ENCODE measurements around the gene TXNIP. TPM values are rescaled to one million over a fixed set of nuclear protein-coding genes. Genes with fewer than 3 reads are reported as not detected.

TXNIP gene
- total RNA-seq, 2 donors from 2014 or later: 567 to 927 TPM

DNA sequence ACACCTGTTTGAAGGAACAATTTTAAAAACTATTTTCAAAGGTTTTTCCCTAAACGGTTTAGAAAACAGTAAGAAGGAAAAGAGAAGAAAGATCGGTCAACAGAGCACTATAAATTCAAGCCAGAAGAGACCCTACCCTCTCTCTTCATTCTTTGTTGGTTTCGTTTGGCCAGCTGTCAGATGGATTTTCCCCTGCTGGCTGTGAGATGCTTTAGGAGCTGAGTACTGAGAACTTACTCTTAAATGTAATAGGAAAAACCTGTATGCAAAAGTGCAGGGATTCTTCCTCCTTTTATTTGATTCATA is 1.3 kb upstream of the TXNIP start:
- Mint-ChIP-seq H3K36me3 (ENCODE audit: low read depth) (peaks cover 24% of the 10 kb centered on the region), H3K27me3 (no peaks in the 10 kb centered on the region), H3K4me3 (peak overlapping the region; percentile 99), H3K27ac (peak overlapping the region; percentile 97), H3K4me1 (peaks cover 63% of the 10 kb centered on the region)
- H3K9me3 ChIP-seq (ENCODE audit: control insufficient read depth, low read length, poor library complexity, severe bottlenecking): no peaks in the 10 kb centered on the region
- no peak for DNase-seq
- no peak for ATAC-seq

DNA sequence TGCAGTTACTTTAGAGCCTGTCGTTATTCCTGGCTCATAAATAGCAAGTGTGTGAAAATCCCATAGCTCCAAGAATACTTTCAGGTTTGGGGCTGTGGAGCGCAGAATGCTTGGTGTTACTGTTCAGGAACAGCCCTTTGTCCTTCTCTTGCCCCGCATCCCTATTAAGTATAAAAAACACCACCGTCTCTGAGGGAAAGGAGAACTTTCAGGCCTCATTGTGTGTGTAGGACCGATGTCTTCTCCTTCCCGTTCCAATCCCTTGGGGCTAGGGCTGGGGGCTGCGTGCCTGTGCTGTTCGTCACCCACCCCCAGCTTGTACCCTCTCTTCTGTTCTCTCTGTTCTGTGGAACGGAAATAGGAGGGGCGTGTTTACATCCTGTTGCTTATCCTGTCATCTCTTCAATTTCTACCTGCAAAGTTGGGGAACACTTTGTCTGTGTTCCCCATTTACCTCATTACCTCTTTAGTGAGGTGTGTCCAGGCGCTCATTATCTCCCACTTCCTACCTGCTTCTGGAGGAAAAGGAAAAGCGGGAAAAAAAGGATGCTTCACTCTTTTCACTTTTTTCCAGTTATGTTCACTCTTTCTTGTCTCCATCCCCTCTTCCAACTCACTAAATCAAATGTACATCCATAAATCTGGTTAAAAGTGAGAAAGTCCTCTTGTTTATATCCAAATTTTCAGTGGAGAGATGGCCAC is 788 bp upstream of the TXNIP start:
- peak in 2 of 3 donors; percentile 21 to 46 for DNase-seq
- Mint-ChIP-seq H3K36me3 (ENCODE audit: low read depth) (peaks cover 25% of the 10 kb centered on the region), H3K4me1 (peaks cover 66% of the 10 kb centered on the region), H3K4me3 (peak overlapping the region; percentile 99), H3K27me3 (no peaks in the 10 kb centered on the region), H3K27ac (peak overlapping the region; percentile 97)
- no peaks in the 10 kb centered on the region for H3K9me3 ChIP-seq (ENCODE audit: control insufficient read depth, low read length, poor library complexity, severe bottlenecking)
- ATAC-seq: peak; percentile 65

DNA sequence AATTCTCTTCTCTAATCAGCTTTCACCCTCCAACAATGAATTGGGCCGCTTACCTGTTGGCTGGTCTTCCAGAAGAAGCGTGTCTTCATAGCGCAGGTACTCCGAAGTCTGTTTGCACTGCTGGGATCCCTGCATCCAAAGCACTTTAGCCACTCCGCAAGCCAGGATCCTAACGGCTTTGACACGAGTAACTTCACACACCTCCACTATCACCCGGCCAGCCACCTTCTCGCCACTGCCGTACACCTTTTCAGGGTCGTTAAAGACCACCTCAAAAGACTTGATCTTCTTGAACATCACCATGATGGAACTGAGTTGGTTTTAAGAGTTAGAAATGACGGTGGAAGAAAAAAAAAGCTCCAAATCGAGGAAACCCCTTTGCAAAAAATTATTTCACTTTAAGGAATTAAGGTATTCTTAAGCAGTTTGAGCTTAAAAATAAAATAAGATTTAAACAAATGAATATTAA is 381 bp downstream of the TXNIP start:
- no peaks in the 10 kb centered on the region for H3K27me3 Mint-ChIP-seq
- ATAC-seq: no peak
- H3K27ac Mint-ChIP-seq: peak overlapping the region; percentile 97
- H3K9me3 ChIP-seq (ENCODE audit: control insufficient read depth, low read length, poor library complexity, severe bottlenecking): no peaks in the 10 kb centered on the region
- DNase-seq: no peak
- peaks cover 65% of the 10 kb centered on the region for H3K4me1 Mint-ChIP-seq
- H3K36me3 Mint-ChIP-seq (ENCODE audit: low read depth): peaks cover 25% of the 10 kb centered on the region
- peak overlapping the region; percentile 99 for H3K4me3 Mint-ChIP-seq

DNA sequence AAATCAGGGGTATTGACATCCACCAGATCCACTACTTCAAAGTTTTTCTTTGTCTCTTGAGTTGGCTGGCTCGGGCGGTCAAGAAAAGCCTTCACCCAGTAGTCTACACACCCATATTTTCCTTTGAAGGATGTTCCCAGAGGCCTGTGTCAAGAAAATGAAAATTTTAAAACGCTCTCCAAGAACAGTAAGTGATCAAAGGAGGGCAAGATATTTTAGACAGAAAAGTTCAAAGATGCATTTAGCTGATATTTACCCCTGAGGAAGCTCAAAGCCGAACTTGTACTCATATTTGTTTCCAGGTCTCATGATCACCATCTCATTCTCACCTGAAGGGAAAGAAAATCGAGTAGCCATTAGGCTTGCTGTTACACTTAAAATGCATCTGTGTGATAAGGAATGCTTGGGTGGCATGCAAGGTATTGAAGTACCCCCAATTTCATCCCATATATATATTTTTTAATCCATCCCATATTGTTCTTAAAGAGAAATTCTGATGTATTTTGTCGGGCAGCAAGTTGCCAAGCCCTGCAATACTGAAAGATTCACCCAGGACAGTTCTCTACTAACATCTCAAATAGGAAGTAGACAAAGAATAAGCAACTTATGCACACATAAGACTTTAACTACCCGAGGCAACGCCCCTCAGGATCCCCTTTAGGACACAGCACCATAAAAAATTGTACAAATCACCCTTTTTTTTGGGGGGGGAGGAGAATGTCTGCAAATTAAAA is 1.1 kb downstream of the TXNIP start:
- peaks cover 25% of the 10 kb centered on the region for H3K36me3 Mint-ChIP-seq (ENCODE audit: low read depth)
- peak overlapping the region; percentile 97 for H3K27ac Mint-ChIP-seq
- H3K27me3 Mint-ChIP-seq: no peaks in the 10 kb centered on the region
- H3K4me1 Mint-ChIP-seq: peaks cover 67% of the 10 kb centered on the region
- no peak for DNase-seq
- no peak for ATAC-seq
- H3K9me3 ChIP-seq (ENCODE audit: control insufficient read depth, low read length, poor library complexity, severe bottlenecking): no peaks in the 10 kb centered on the region
- H3K4me3 Mint-ChIP-seq: peak overlapping the region; percentile 99

DNA sequence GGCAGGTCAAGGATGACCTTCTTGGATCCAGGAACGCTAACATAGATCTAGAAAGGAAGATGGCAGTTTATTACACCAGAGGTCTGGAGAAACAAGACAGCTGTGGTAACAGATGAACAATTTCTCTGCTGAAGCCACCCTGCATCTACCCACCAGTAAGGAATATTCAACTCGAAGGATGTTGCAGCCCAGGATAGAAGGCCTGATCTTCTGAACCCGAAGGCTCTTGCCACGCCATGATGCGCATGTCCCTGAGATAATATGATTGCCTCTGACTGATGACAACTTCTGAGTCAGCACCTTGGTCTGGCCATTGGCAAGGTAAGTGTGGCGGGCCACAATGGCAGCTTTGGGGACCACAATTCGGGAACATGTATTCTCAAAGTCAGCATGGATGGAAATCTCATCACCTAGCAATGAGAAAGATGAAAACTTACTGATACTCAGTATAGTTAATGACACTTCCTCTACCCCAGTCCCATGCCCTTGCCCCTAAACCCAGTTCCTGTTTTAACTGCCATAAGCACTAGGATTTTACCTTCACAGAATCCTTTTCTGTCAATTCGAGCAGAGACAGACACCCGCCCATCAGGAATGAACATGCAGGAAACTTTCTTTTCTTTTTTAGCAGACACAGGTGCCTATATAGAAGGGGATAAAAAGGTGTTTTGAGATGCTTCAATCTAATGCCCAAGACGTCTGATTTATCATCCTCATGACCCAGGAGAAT is 1.8 kb downstream of the TXNIP start:
- Mint-ChIP-seq H3K27ac (peak overlapping the region; percentile 97), H3K36me3 (ENCODE audit: low read depth) (peaks cover 25% of the 10 kb centered on the region), H3K27me3 (no peaks in the 10 kb centered on the region), H3K4me1 (peaks cover 63% of the 10 kb centered on the region), H3K4me3 (peak overlapping the region; percentile 99)
- ATAC-seq (no peak), DNase-seq (no peak)
- no peaks in the 10 kb centered on the region for H3K9me3 ChIP-seq (ENCODE audit: control insufficient read depth, low read length, poor library complexity, severe bottlenecking)

DNA sequence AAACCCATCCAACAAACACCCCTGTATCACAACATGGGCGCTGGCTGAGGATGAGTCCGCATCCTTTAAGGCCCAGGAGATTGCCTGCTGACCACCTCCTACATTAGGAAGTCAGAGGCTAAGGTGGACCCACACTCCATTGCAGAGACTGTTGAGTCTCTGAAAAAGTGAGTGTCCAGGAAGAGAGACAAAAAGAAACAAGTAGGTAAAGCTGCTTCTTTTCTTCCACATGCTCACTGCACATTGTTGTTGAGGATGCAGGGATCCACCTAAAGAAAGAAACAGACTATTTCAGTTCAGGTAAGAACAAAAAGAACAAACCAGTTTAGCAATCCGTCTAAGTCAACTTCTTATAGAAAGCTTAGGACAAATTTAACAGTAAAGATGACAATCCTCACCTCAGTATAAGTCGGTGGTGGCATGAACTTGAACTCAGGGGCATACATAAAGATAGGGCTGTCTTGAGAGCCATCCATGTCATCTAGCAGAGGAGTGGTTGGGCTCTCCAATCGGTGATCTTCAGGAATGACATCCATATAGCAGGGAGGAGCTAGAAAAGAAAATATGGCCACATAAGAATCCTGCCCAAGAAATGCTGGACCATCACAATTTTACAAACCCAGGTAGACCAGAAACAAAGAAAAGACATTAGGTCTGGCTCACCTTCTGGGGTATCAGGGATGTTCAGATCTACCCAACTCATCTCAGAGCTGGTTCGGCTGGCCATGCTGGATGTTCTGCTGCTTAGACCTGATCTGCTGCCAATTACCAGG is 2.6 kb downstream of the TXNIP start:
- no peak for DNase-seq
- H3K4me3 Mint-ChIP-seq: peak overlapping the region; percentile 99
- no peak for ATAC-seq
- peaks cover 62% of the 10 kb centered on the region for H3K4me1 Mint-ChIP-seq
- H3K9me3 ChIP-seq (ENCODE audit: control insufficient read depth, low read length, poor library complexity, severe bottlenecking): no peaks in the 10 kb centered on the region
- peak overlapping the region; percentile 97 for H3K27ac Mint-ChIP-seq
- peaks cover 25% of the 10 kb centered on the region for H3K36me3 Mint-ChIP-seq (ENCODE audit: low read depth)
- no peaks in the 10 kb centered on the region for H3K27me3 Mint-ChIP-seq

DNA sequence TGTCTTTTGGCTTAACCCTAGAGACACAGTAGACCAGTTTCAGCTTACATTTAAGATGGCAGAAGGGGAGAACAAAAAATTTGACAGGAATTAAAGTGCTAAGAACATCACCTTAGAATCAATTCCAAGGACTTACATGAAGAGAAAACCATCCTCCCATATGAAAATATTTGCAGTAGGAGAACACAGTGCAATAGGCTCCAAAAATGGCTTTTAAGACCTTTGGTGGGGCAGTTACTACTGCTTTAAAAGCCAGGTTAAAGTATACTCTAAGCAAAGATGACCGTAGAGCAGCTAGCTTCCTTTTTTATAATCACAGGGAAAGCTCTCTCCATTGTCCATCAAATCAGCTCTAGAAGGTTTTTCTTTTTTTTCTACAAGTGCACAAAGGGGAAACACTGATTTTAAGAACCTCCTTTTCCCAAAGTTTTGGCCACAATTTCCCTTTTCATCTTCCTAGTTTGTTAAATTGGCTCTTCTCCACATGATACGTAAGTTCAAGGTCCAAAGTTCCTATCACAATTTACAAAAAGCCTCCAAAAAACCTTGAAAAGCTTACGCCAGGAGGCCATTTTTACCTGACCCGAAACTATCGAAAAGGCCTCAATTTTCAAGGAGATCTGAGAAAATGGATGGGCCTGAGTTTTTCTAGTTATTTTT is 3.3 kb downstream of the TXNIP start:
- H3K4me3 Mint-ChIP-seq: peak overlapping the region; percentile 99
- no peaks in the 10 kb centered on the region for H3K9me3 ChIP-seq (ENCODE audit: control insufficient read depth, low read length, poor library complexity, severe bottlenecking)
- H3K4me1 Mint-ChIP-seq: peaks cover 62% of the 10 kb centered on the region
- peaks cover 25% of the 10 kb centered on the region for H3K36me3 Mint-ChIP-seq (ENCODE audit: low read depth)
- ATAC-seq (no peak), DNase-seq (no peak)
- H3K27me3 Mint-ChIP-seq: no peaks in the 10 kb centered on the region
- peak overlapping the region; percentile 97 for H3K27ac Mint-ChIP-seq

DNA sequence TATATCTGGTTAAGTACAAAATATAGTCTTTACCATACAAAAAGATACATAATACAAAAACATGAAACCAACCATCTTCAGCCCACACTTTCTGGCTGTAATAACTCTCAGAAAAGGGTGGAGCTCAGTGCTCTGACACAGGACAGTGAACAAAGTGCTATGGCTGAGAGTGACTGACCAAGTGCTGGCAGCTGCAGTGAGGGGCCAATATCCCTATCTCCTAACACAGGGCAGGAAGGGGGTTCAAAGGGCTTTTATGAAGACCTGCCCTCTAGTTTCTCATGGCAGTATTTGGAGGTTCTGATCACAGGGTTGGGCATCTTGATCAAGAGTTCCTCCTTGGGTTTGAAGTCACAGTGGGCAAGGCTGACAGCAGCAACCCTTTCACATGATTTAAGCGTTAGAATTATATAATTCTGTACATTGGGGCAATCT is 3.9 kb downstream of the TXNIP start:
- DNase-seq: no peak
- peak overlapping the region; percentile 97 for H3K27ac Mint-ChIP-seq
- no peaks in the 10 kb centered on the region for H3K9me3 ChIP-seq (ENCODE audit: control insufficient read depth, low read length, poor library complexity, severe bottlenecking)
- peaks cover 59% of the 10 kb centered on the region for H3K4me1 Mint-ChIP-seq
- peaks cover 25% of the 10 kb centered on the region for H3K36me3 Mint-ChIP-seq (ENCODE audit: low read depth)
- H3K27me3 Mint-ChIP-seq: no peaks in the 10 kb centered on the region
- no peak for ATAC-seq
- peak overlapping the region; percentile 99 for H3K4me3 Mint-ChIP-seq

DNA sequence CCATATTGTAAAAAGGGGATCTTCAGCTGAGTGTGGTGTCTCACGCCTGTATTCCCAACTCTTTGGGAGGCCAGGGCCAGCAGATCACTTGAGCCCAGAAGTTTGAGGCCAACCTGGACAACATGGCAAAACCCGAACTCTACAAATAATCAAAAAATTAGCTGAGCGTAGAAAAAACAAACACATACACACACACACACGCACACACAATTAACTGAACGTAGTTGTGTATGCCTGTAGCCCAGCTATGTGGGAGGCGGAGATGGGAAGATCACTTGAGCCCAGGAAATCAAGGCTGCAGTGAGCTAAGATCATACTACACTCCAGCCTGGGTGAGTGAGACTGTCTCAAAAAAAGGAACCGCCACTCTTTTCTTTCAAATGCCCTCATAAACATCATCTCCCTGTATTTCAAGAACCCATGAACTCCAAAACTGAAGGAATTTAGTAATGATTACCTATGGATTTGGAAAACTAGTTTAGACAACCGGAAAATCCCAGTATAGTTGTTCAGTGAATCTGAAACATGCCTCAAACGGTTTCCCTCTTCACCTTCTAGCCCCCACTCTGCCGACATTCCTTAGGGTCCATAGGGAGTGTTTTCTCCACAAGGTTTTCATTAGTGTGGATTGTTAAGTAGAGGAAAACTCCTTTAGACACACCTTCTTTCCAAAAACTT is 4.5 kb downstream of the TXNIP start:
- DNase-seq (no peak), ATAC-seq (no peak)
- Mint-ChIP-seq H3K36me3 (ENCODE audit: low read depth) (peaks cover 25% of the 10 kb centered on the region), H3K27ac (peak overlapping the region; percentile 97), H3K27me3 (no peaks in the 10 kb centered on the region), H3K4me1 (peaks cover 53% of the 10 kb centered on the region), H3K4me3 (peak overlapping the region; percentile 99)
- no peaks in the 10 kb centered on the region for H3K9me3 ChIP-seq (ENCODE audit: control insufficient read depth, low read length, poor library complexity, severe bottlenecking)

DNA sequence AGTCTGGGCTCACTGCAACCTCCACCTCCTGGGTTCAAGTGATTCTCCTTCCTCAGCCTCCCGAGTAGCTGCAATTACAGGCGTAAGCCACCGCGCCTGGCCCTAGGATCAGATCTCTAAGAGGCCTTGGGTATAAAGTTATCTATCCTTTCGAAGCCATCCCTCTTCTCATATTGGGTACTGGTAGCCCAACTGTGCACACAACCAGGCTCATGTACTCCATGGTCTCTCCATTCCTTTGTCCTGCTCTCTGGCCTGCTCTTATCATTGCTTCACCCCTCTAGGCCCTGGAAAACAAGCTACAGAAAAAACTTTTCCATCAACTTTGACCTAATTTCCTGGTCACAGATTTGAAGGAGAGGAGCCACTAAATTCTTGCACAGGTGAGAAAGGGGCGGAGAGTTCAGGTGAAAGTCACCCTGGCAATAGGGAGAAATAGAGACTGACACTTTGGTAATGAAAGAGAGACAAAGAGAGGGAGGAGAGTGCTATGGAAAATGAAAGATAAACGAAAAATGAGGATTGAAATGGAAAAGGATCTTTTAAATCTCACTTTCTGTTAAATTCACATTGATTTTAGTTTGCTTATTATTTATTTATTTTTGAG is 6.0 kb downstream of the TXNIP start:
- Mint-ChIP-seq H3K27me3 (no peaks in the 10 kb centered on the region), H3K4me1 (peaks cover 55% of the 10 kb centered on the region), H3K36me3 (ENCODE audit: low read depth) (peaks cover 18% of the 10 kb centered on the region), H3K27ac (peak overlapping the region; percentile 97), H3K4me3 (peak overlapping the region; percentile 37)
- no peaks in the 10 kb centered on the region for H3K9me3 ChIP-seq (ENCODE audit: control insufficient read depth, low read length, poor library complexity, severe bottlenecking)
- no peak for DNase-seq
- no peak for ATAC-seq

DNA sequence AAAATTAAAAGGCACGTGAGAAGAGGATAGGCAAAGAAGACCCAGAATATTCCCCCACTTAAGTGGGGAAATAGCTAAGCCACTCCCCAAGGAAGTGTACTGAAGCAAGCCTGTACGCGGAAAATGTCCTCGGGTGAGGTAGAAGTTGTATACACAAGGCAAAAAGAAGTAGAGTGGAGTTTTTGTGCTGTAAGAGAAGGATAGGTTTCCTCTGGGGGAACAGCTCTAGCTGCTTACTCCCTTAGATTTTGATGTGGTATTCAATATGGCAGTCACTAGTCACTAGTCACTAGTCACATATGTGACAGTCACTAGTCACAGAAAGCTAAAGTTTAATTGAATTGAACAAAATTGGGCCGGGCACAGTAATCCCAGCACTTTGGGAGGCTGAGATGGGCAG is 7.6 kb downstream of the TXNIP start:
- Mint-ChIP-seq H3K36me3 (ENCODE audit: low read depth) (peaks cover 7% of the 10 kb centered on the region), H3K27me3 (no peaks in the 10 kb centered on the region), H3K4me3 (peak overlapping the region; percentile 15), H3K27ac (peak overlapping the region; percentile 62), H3K4me1 (peaks cover 60% of the 10 kb centered on the region)
- ATAC-seq (peak; percentile 71), DNase-seq (no peak)
- no peaks in the 10 kb centered on the region for H3K9me3 ChIP-seq (ENCODE audit: control insufficient read depth, low read length, poor library complexity, severe bottlenecking)

DNA sequence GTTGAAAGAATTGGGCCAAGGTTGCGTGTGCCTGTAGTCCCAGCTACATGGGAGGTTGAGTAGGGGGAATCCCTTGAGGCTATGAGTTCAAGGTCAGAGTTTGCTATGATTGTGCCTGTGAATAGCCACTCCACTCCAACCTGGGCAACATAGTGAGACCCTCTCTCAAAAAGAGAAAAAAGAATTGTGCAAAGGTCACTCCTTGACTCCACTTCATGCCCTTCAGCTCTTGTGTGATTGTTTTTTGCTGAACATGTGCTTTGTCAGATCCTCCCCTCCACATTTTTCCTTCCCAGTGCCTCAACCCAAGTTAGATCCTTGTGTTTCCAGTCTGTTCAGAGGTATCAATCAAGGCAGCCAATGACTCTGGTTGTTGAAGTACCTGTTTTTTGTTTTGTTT is 8.5 kb downstream of the TXNIP start:
- H3K9me3 ChIP-seq (ENCODE audit: control insufficient read depth, low read length, poor library complexity, severe bottlenecking): no peaks in the 10 kb centered on the region
- no peak for DNase-seq
- Mint-ChIP-seq H3K27ac (peak overlapping the region; percentile 62), H3K27me3 (no peaks in the 10 kb centered on the region), H3K4me1 (peaks cover 62% of the 10 kb centered on the region), H3K36me3 (ENCODE audit: low read depth) (peaks cover 4% of the 10 kb centered on the region), H3K4me3 (no peak overlapping the region)
- no peak for ATAC-seq
